CD14-positive monocyte (primary cell): Measurements from ENCODE around the gene NFIC. TPM values are rescaled to one million over a fixed set of nuclear protein-coding genes. Genes with fewer than 3 reads are reported as not detected.

Source experiments
- DNase-seq, 3 donors: peaks; one replicate each; pipeline ENCODE4 v3.0.0-alpha.2; 2011 to 2022
- H2AFZ ChIP-seq: 2 replicates; pipeline ENCODE4 v1.6.0; 2012; ENCODE audit warnings: mild to moderate bottlenecking, low read depth, low read length, inconsistent platforms; ENCODE audit not compliant: insufficient read depth, poor library complexity, severe bottlenecking
- H3K27ac ChIP-seq, 2 donors: 1 replicate in 1 of 2; 2 replicates in 1 of 2; pipeline ENCODE4 v1.5.1; 2012 to 2013; ENCODE audit warnings: low read length in 2 of 2, control low read depth in 1 of 2, inconsistent platforms in 1 of 2, low read depth in 1 of 2, mild to moderate bottlenecking in 1 of 2
- H3K27me3 ChIP-seq, 2 donors: one replicate each; pipeline versions ENCODE4 v1.6.0 to v1.6.1; 2011 to 2013; ENCODE audit warnings: low read length in 2 of 2; ENCODE audit not compliant: control insufficient read depth in 2 of 2, insufficient read depth in 2 of 2
- H3K36me3 ChIP-seq, 2 donors: replicated peaks in 1 of 2; 1 replicate in 1 of 2; 2 replicates in 1 of 2; pipeline versions ENCODE4 v1.5.1 to v1.6.1; 2012 to 2013; ENCODE audit warnings: low read length in 2 of 2, control low read depth in 1 of 2, inconsistent platforms in 1 of 2, mild to moderate bottlenecking in 1 of 2; ENCODE audit not compliant: insufficient read depth in 2 of 2, control insufficient read depth in 1 of 2
- H3K4me1 ChIP-seq, 2 donors: 1 replicate in 1 of 2; 2 replicates in 1 of 2; pipeline versions ENCODE4 v1.5.1 to v1.6.1; 2012 to 2013; ENCODE audit warnings: low read length in 2 of 2, control low read depth in 1 of 2, inconsistent platforms in 1 of 2, mild to moderate bottlenecking in 1 of 2, moderate library complexity in 1 of 2; ENCODE audit not compliant: insufficient read depth in 2 of 2, control insufficient read depth in 1 of 2
- H3K4me2 ChIP-seq: replicated peaks from 2 replicates; pipeline ENCODE3; 2012; ENCODE audit warnings: low read length, moderate library complexity, mild to moderate bottlenecking; ENCODE audit not compliant: poor library complexity, severe bottlenecking; ENCODE audit errors: extremely low read depth
- H3K4me3 ChIP-seq, 3 experiments: fragments of 200-600 bp in 1 of 3; sonication (generic) in 1 of 3; replicated peaks in 1 of 3; 1 replicate in 2 of 3; 2 replicates in 1 of 3; pipeline ENCODE4 v1.5.1; 2011 to 2013; ENCODE audit warnings: low read length in 3 of 3, mild to moderate bottlenecking in 3 of 3, control low read depth in 2 of 3, low read depth in 2 of 3, inconsistent platforms in 1 of 3, moderate library complexity in 1 of 3
- H3K79me2 ChIP-seq: 2 replicates; pipeline ENCODE4 v1.6.0; 2012; ENCODE audit warnings: mild to moderate bottlenecking, control low read depth, inconsistent platforms, low read length, moderate library complexity; ENCODE audit not compliant: insufficient read depth
- H3K9ac ChIP-seq: 2 replicates; pipeline ENCODE4 v1.6.0; 2017; ENCODE audit warnings: low read length, mild to moderate bottlenecking; ENCODE audit not compliant: insufficient read depth, poor library complexity, severe bottlenecking
- H3K9me3 ChIP-seq, 2 donors: replicated peaks in 1 of 2; 1 replicate in 1 of 2; 2 replicates in 1 of 2; pipeline versions ENCODE4 v1.5.1 to v1.6.1; 2012 to 2013; ENCODE audit warnings: low read length in 2 of 2, control low read depth in 1 of 2; ENCODE audit not compliant: control insufficient read depth in 1 of 2, insufficient read depth in 1 of 2
- H4K20me1 ChIP-seq: 2 replicates; pipeline ENCODE4 v1.6.0; 2012; ENCODE audit warnings: mild to moderate bottlenecking, low read length, control low read depth, moderate library complexity; ENCODE audit not compliant: insufficient read depth
- H3K27ac Mint-ChIP-seq, 7 donors: one replicate each; pipeline ENCODE4 v1.8.0; 2020; ENCODE audit warnings: mild to moderate bottlenecking in 7 of 7, mixed read lengths in 7 of 7, moderate library complexity in 6 of 7, inconsistent platforms in 2 of 7
- H3K27me3 Mint-ChIP-seq, 3 donors: one replicate each; pipeline ENCODE4 v1.8.0; 2021 to 2022; ENCODE audit warnings: low read depth in 3 of 3, mild to moderate bottlenecking in 3 of 3, mixed read lengths in 3 of 3, moderate library complexity in 3 of 3, inconsistent platforms in 1 of 3
- H3K36me3 Mint-ChIP-seq, 2 donors: one replicate each; pipeline ENCODE4 v1.8.0; 2020; ENCODE audit warnings: mixed read lengths in 2 of 2, inconsistent platforms in 1 of 2, mild to moderate bottlenecking in 1 of 2
- H3K4me1 Mint-ChIP-seq: one replicate; pipeline ENCODE4 v1.8.0; 2020; ENCODE audit warnings: mild to moderate bottlenecking, mixed read lengths
- H3K4me3 Mint-ChIP-seq, 2 donors: one replicate each; pipeline ENCODE4 v1.8.0; 2020; ENCODE audit warnings: mild to moderate bottlenecking in 2 of 2, mixed read lengths in 2 of 2, moderate library complexity in 1 of 2
- H3K9me3 Mint-ChIP-seq, 7 donors: one replicate each; pipeline ENCODE4 v1.8.0; 2020 to 2022; ENCODE audit warnings: mixed read lengths in 7 of 7, mild to moderate bottlenecking in 6 of 7, moderate library complexity in 6 of 7, inconsistent platforms in 2 of 7
- WGBS: methylation state at CpG from one replicate; pipeline ENCODE4 v1.1.5; 2013; ENCODE audit warnings: missing lambda C conversion rate; ENCODE audit not compliant: insufficient coverage; 5-methylcytosine and 5-hydroxymethylcytosine counted together
- intact Hi-C, 2 donors: fragments of 100-400 bp; cut with micrococcal nuclease; formaldehyde crosslinking; loops; one replicate each; pipeline versions ENCODE4 v1.15.0 to v1.15.1; 2023
- polyA plus RNA-seq, 3 donors: library from polyadenylated mRNA; depleted of rRNA in 1 of 3; unstranded in 2 of 3; stranded (reverse) in 1 of 3; fragments of 300-500 nt in 2 of 3; fragments of >200 nt in 1 of 3; fragmentation: Illumina TruSeq in 2 of 3; gene quantifications; 1 replicate in 2 of 3; 2 replicates in 1 of 3; pipeline ENCODE4 v1.2.3, GENCODE V29; 2012 to 2021
- TF ChIP-seq, protein P1 (sequence below): fragments of 200-600 bp; IDR thresholded peaks from one replicate; pipeline ENCODE4 v1.8.0; 2022; ENCODE audit warnings: antibody characterized with exemption, mild to moderate bottlenecking

NFIC gene
- polyA plus RNA-seq, 3 donors = 7.0 to 13.8 (median 11.5) TPM

DNA sequence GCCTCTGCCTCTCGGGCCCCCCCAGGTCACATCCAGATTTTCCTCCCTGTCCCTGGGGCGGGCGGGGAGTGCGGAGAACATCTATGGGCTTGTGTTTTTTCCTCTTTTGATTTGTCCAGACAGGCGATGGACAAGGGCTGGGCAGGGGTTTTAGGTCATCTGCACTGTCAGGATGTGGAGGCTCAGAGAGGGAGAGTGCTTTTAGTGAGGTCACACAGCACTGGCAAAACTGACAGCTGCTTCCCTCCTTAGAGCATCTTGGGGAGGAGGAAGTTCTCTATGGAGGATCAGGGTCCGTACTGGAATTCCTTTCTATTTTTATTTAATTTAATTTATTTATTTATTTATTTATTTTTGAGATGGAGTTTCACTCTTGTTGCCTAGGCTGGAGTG, 38.9 kb downstream of the NFIC start:
- H3K27ac ChIP-seq = no peak overlapping the region
- no peak overlapping the region for H3K4me2 ChIP-seq
- H3K27ac Mint-ChIP-seq = peak overlapping the region in 2 of 7 donors; percentile 64 to 68
- TF ChIP-seq, protein P1, sequence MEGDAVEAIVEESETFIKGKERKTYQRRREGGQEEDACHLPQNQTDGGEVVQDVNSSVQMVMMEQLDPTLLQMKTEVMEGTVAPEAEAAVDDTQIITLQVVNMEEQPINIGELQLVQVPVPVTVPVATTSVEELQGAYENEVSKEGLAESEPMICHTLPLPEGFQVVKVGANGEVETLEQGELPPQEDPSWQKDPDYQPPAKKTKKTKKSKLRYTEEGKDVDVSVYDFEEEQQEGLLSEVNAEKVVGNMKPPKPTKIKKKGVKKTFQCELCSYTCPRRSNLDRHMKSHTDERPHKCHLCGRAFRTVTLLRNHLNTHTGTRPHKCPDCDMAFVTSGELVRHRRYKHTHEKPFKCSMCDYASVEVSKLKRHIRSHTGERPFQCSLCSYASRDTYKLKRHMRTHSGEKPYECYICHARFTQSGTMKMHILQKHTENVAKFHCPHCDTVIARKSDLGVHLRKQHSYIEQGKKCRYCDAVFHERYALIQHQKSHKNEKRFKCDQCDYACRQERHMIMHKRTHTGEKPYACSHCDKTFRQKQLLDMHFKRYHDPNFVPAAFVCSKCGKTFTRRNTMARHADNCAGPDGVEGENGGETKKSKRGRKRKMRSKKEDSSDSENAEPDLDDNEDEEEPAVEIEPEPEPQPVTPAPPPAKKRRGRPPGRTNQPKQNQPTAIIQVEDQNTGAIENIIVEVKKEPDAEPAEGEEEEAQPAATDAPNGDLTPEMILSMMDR = no peak
- H3K4me3 Mint-ChIP-seq = no peak overlapping the region
- intact Hi-C loops = no loop called here
- H4K20me1 ChIP-seq = peaks cover 94% of the 10 kb centered on the region
- H3K9ac ChIP-seq = no peak overlapping the region
- peaks cover 8% of the 10 kb centered on the region for H3K4me1 Mint-ChIP-seq
- no peaks in the 10 kb centered on the region for H3K27me3 Mint-ChIP-seq
- DNase-seq = no peak
- H3K9me3 Mint-ChIP-seq = peaks cover 0 to 10% (median 5%) of the 10 kb centered on the region in 7 donors
- no peak overlapping the region for H3K4me3 ChIP-seq
- H3K4me1 ChIP-seq = no peaks in the 10 kb centered on the region
- 100% methylated on average over 3 of the region's 6 CpGs for WGBS
- H3K27me3 ChIP-seq = no peaks in the 10 kb centered on the region
- peaks cover 0 to 7% of the 10 kb centered on the region in 2 donors for H3K9me3 ChIP-seq
- peaks cover 13 to 39% of the 10 kb centered on the region in 2 donors for H3K36me3 ChIP-seq
- H3K36me3 Mint-ChIP-seq = peaks cover 23 to 47% of the 10 kb centered on the region in 2 donors
- no peak overlapping the region for H2AFZ ChIP-seq
- H3K79me2 ChIP-seq = peaks cover 95% of the 10 kb centered on the region

DNA sequence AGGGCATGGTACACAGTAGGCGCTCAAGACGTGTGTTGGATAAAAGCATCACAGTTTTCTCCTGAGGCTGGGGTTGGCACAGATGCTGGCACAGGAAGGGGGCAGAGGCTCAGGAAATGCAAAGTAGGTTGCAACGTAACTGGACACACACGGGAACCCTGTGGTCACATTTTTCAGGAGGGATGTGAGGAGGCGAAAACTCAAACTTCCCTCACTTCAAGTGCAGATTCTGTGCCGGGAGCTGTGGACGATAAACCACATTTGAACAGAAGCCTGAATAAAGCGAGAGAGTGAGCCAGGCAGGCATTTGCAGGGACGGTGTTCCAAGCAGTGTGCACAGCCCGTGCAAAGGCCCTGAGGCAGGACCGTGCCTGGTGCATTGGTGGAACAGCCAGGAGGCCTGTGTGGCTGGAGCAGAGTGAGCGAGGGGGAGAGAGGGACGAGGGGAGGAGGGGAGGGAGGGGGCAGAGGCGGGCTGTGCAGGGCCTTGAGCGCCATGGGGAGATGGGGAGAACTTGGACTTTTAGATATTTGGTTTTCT, 40.3 kb downstream of the NFIC start:
- Mint-ChIP-seq H3K36me3 (peaks cover 26 to 51% of the 10 kb centered on the region in 2 donors), H3K4me3 (no peak overlapping the region), H3K4me1 (peaks cover 8% of the 10 kb centered on the region), H3K27ac (peak overlapping the region in 5 of 7 donors; percentile 17 to 57 (median 26)), H3K27me3 (no peaks in the 10 kb centered on the region), H3K9me3 (peaks cover 0 to 8% (median 5%) of the 10 kb centered on the region in 7 donors)
- H3K27me3 ChIP-seq = no peaks in the 10 kb centered on the region
- H3K36me3 ChIP-seq = peaks cover 16 to 53% of the 10 kb centered on the region in 2 donors
- H3K9me3 ChIP-seq = peaks cover 0 to 7% of the 10 kb centered on the region in 2 donors
- H3K27ac ChIP-seq = peak overlapping the region in 1 of 2 donors; percentile 43
- WGBS = 66% methylated on average over 12 of the region's 15 CpGs
- H2AFZ ChIP-seq = no peak overlapping the region
- TF ChIP-seq, protein P1 = no peak
- H3K79me2 ChIP-seq = peaks cover 94% of the 10 kb centered on the region
- intact Hi-C loops = no loop called here
- H3K4me1 ChIP-seq = no peaks in the 10 kb centered on the region
- no peak overlapping the region for H3K9ac ChIP-seq
- DNase-seq = no peak
- H3K4me2 ChIP-seq = no peak overlapping the region
- H3K4me3 ChIP-seq = no peak overlapping the region
- H4K20me1 ChIP-seq = peaks cover 94% of the 10 kb centered on the region
